HEK293 (cell line): ENCODE measurements around the gene KCTD15.

Experiments used
- CTCF ChIA-PET: fragments of 350-600 bp; formaldehyde crosslinking; extraction: SDS; loops from one replicate; lab custom pipeline; 2021; ENCODE audit warnings: antibody characterized with exemption; lab: Yijun Ruan, JAX
- POLR2A ChIA-PET: fragments of 300-600 bp; formaldehyde crosslinking; extraction: SDS; loops from one replicate; lab custom pipeline; 2020; ENCODE audit warnings: antibody characterized with exemption, inconsistent platforms; lab: Yijun Ruan, JAX
- H3K27ac ChIP-seq: fragments of 200-500 bp; sonication (Bioruptor generic); 2 replicates; pipeline ENCODE4 v1.5.1; 2014; ENCODE audit warnings: low read depth, low read length, control low read depth, inconsistent platforms; ENCODE audit errors: extremely low read depth
- H3K36me3 ChIP-seq, 2 experiments: fragments of 200-500 bp in 1 of 2; sonication (Bioruptor generic) in 1 of 2; 1 replicate in 1 of 2; 2 replicates in 1 of 2; pipeline ENCODE4 v1.5.1; 2014 to 2017; ENCODE audit warnings: inconsistent platforms in 2 of 2, low read length in 2 of 2; ENCODE audit not compliant: control insufficient read depth in 2 of 2, insufficient read depth in 1 of 2
- H3K4me1 ChIP-seq: fragments of 200-500 bp; sonication (Bioruptor generic); 2 replicates; pipeline ENCODE4 v1.5.1; 2014; ENCODE audit warnings: mild to moderate bottlenecking, low read length, inconsistent platforms; ENCODE audit not compliant: control insufficient read depth, insufficient read depth
- H3K4me3 ChIP-seq: 2 replicates; pipeline ENCODE4 v1.5.1; 2011; ENCODE audit warnings: low read depth, mild to moderate bottlenecking, control low read depth, low read length, moderate library complexity
- H3K9me3 ChIP-seq: fragments of 200-500 bp; sonication (Bioruptor generic); 2 replicates; pipeline ENCODE4 v1.5.1; 2014; ENCODE audit warnings: low read depth, low read length, inconsistent platforms; ENCODE audit not compliant: control insufficient read depth, insufficient read depth
- GFI1B ChIP-seq: fragments of 450-650 bp; formaldehyde crosslinking; IDR thresholded peaks from 2 replicates; pipeline ENCODE4 v1.5.1; 2016; ENCODE audit warnings: missing biosample characterization, missing genetic modification characterization
- KLF10 ChIP-seq: fragments of 450-650 bp; IDR thresholded peaks from 2 replicates; pipeline ENCODE4 v1.5.1; 2018; ENCODE audit warnings: missing biosample characterization, mild to moderate bottlenecking, missing genetic modification characterization
- KLF16 ChIP-seq: fragments of 450-650 bp; formaldehyde crosslinking; IDR thresholded peaks from 2 replicates; pipeline ENCODE4 v1.5.1; 2017; ENCODE audit warnings: missing biosample characterization, missing genetic modification characterization
- KLF17 ChIP-seq: fragments of 450-650 bp; formaldehyde crosslinking; IDR thresholded peaks from 2 replicates; pipeline ENCODE4 v1.5.1; 2016; ENCODE audit warnings: missing biosample characterization, missing genetic modification characterization
- KLF8 ChIP-seq: fragments of 450-650 bp; formaldehyde crosslinking; IDR thresholded peaks from 2 replicates; pipeline ENCODE4 v1.5.1; 2016; ENCODE audit warnings: missing biosample characterization, missing genetic modification characterization
- REPIN1 ChIP-seq: fragments of 450-650 bp; formaldehyde crosslinking; IDR thresholded peaks from 2 replicates; pipeline ENCODE4 v1.5.1; 2017; ENCODE audit warnings: missing biosample characterization, missing genetic modification characterization, low read depth
- YY1 ChIP-seq: fragments of 450-650 bp; formaldehyde crosslinking; IDR thresholded peaks from 2 replicates; pipeline ENCODE4 v1.5.1; 2018; ENCODE audit warnings: missing biosample characterization, missing genetic modification characterization
- ZNF114 ChIP-seq: fragments of 450-650 bp; formaldehyde crosslinking; IDR thresholded peaks from 2 replicates; pipeline ENCODE4 v1.5.0; 2017; ENCODE audit warnings: missing biosample characterization, missing genetic modification characterization
- ZNF202 ChIP-seq: fragments of 450-650 bp; formaldehyde crosslinking; IDR thresholded peaks from 2 replicates; pipeline ENCODE4 v1.5.1; 2016; ENCODE audit warnings: missing biosample characterization, missing genetic modification characterization, borderline replicate concordance
- ZNF274 ChIP-seq, 2 experiments: fragments of 200-500 bp in 1 of 2; fragments of 450-650 bp in 1 of 2; sonication (Bioruptor generic) in 1 of 2; formaldehyde crosslinking in 1 of 2; IDR thresholded peaks; 2 replicates each; pipeline versions ENCODE4 v1.5.1 to v1.6.1; 2014 to 2016; ENCODE audit warnings: borderline replicate concordance in 1 of 2, inconsistent platforms in 1 of 2, low read length in 1 of 2, missing biosample characterization in 1 of 2, missing genetic modification characterization in 1 of 2
- ZNF398 ChIP-seq: fragments of 450-650 bp; formaldehyde crosslinking; IDR thresholded peaks from 2 replicates; pipeline ENCODE4 v1.5.1; 2017; ENCODE audit warnings: missing biosample characterization, missing genetic modification characterization
- ZNF704 ChIP-seq: fragments of 450-650 bp; formaldehyde crosslinking; IDR thresholded peaks from 2 replicates; pipeline ENCODE4 v1.5.1; 2016; ENCODE audit warnings: missing biosample characterization, missing genetic modification characterization
- ZNF768 ChIP-seq: fragments of 450-650 bp; formaldehyde crosslinking; IDR thresholded peaks from 2 replicates; pipeline ENCODE4 v1.5.1; 2018; ENCODE audit warnings: missing biosample characterization, mild to moderate bottlenecking, missing genetic modification characterization
- ZNF785 ChIP-seq: fragments of 450-650 bp; formaldehyde crosslinking; IDR thresholded peaks from 2 replicates; pipeline ENCODE4 v1.5.1; 2016; ENCODE audit warnings: missing biosample characterization, missing genetic modification characterization
- ZSCAN23 ChIP-seq: fragments of 450-650 bp; formaldehyde crosslinking; IDR thresholded peaks from 2 replicates; pipeline ENCODE4 v1.5.1; 2016; ENCODE audit warnings: missing biosample characterization, missing genetic modification characterization
- TF ChIP-seq, protein P1 (sequence below): fragments of 450-650 bp; formaldehyde crosslinking; IDR thresholded peaks from 2 replicates; pipeline ENCODE4 v1.5.1; 2016; ENCODE audit warnings: missing biosample characterization, missing genetic modification characterization, low read depth
- TF ChIP-seq, protein P2 (sequence below): fragments of 450-650 bp; formaldehyde crosslinking; IDR thresholded peaks from 2 replicates; pipeline ENCODE4 v1.5.1; 2017; ENCODE audit warnings: missing biosample characterization, missing genetic modification characterization
- TF ChIP-seq, protein P3 (sequence below): fragments of 450-650 bp; formaldehyde crosslinking; IDR thresholded peaks from 2 replicates; pipeline ENCODE4 v1.5.1; 2017; ENCODE audit warnings: missing biosample characterization, mild to moderate bottlenecking, missing genetic modification characterization, moderate library complexity
- TF ChIP-seq, protein P4 (sequence below): fragments of 450-650 bp; formaldehyde crosslinking; IDR thresholded peaks from 2 replicates; pipeline ENCODE4 v1.5.1; 2016; ENCODE audit warnings: missing biosample characterization, missing genetic modification characterization, low read depth
- TF ChIP-seq, protein P5 (sequence below): fragments of 450-650 bp; formaldehyde crosslinking; conservative IDR thresholded peaks from 2 replicates; pipeline ENCODE4 v1.5.1; 2016; ENCODE audit warnings: low read depth, missing biosample characterization, missing genetic modification characterization

Gene KCTD15

DNA sequence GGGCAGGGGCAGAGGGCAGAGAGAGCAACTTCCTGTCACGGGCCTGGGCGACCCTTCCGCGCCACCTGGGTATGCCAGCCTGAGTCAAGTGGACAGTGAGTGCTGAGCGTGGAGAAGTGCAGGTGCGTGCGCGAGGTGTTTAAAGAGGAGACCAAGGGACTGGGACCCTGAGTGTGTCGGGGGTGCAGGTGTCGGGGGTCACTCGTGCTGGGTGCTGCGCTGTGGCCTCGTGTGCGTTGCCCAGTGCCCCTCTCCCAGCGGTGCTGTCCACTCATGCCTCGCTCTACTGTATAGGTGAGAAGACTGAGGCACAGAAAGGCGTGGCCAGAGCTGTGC is 18.9 kb upstream of the KCTD15 start:
- Histone ChIP-seq H3K4me1 (peaks cover 4% of the 10 kb centered on the region), H3K9me3 (no peaks in the 10 kb centered on the region), H3K27ac (no peak overlapping the region), H3K4me3 (no peak overlapping the region), H3K36me3 (peaks cover 0 to under 1% of the 10 kb centered on the region in 2 experiments; a peak in 1 of 3 replicates)
- CTCF ChIA-PET, result interaction anchor here (0.5 to 11.3 kb wide), 166 partner anchors 9 to 1649 kb away, joined by 3 to 341 read pairs (median 5); partner anchors contain the start of gene KCTD15
- POLR2A ChIA-PET, result interaction anchor here (0.5 to 1.7 kb wide), 9 partner anchors 17 to 666 kb away, joined by 3 to 16 read pairs (median 4); partner anchors contain the start of gene KCTD15
- TF ChIP-seq, protein P1, sequence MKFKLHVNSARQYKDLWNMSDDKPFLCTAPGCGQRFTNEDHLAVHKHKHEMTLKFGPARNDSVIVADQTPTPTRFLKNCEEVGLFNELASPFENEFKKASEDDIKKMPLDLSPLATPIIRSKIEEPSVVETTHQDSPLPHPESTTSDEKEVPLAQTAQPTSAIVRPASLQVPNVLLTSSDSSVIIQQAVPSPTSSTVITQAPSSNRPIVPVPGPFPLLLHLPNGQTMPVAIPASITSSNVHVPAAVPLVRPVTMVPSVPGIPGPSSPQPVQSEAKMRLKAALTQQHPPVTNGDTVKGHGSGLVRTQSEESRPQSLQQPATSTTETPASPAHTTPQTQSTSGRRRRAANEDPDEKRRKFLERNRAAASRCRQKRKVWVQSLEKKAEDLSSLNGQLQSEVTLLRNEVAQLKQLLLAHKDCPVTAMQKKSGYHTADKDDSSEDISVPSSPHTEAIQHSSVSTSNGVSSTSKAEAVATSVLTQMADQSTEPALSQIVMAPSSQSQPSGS (tag by site-specific recombination), result no peak
- no peak for TF ChIP-seq ZNF398 (tag by site-specific recombination)
- TF ChIP-seq YY1 (tag by site-specific recombination), result no peak
- TF ChIP-seq GFI1B (tag by site-specific recombination), result no peak; the same call in 1 of the 2 replicates
- TF ChIP-seq, protein P2, sequence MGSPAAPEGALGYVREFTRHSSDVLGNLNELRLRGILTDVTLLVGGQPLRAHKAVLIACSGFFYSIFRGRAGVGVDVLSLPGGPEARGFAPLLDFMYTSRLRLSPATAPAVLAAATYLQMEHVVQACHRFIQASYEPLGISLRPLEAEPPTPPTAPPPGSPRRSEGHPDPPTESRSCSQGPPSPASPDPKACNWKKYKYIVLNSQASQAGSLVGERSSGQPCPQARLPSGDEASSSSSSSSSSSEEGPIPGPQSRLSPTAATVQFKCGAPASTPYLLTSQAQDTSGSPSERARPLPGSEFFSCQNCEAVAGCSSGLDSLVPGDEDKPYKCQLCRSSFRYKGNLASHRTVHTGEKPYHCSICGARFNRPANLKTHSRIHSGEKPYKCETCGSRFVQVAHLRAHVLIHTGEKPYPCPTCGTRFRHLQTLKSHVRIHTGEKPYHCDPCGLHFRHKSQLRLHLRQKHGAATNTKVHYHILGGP (tag by site-specific recombination), result 0 out of 2 replicates have a peak, but pooled peaks have one; percentile 9
- TF ChIP-seq ZNF768 (tag by site-specific recombination), result no peak
- no peak for TF ChIP-seq ZNF274 (IDR thresholded peaks at IDR 0.05; ENCODE audit: low read length)
- TF ChIP-seq ZNF274 (tag by site-specific recombination; IDR thresholded peaks at IDR 0.05; ENCODE audit: borderline replicate concordance), result no peak
- no peak for TF ChIP-seq KLF17 (tag by site-specific recombination)
- TF ChIP-seq KLF8 (tag by site-specific recombination), result no peak
- TF ChIP-seq ZSCAN23, result no peak
- TF ChIP-seq ZNF114 (tag by site-specific recombination), result no peak
- no peak for TF ChIP-seq ZNF704 (tag by site-specific recombination)
- TF ChIP-seq, protein P3, sequence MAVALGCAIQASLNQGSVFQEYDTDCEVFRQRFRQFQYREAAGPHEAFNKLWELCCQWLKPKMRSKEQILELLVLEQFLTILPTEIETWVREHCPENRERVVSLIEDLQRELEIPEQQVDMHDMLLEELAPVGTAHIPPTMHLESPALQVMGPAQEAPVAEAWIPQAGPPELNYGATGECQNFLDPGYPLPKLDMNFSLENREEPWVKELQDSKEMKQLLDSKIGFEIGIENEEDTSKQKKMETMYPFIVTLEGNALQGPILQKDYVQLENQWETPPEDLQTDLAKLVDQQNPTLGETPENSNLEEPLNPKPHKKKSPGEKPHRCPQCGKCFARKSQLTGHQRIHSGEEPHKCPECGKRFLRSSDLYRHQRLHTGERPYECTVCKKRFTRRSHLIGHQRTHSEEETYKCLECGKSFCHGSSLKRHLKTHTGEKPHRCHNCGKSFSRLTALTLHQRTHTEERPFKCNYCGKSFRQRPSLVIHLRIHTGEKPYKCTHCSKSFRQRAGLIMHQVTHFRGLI (tag by site-specific recombination), result no peak
- TF ChIP-seq KLF10 (tag by site-specific recombination), result no peak
- no peak for TF ChIP-seq KLF16
- no peak for TF ChIP-seq ZNF202 (tag by site-specific recombination)
- TF ChIP-seq, protein P4, sequence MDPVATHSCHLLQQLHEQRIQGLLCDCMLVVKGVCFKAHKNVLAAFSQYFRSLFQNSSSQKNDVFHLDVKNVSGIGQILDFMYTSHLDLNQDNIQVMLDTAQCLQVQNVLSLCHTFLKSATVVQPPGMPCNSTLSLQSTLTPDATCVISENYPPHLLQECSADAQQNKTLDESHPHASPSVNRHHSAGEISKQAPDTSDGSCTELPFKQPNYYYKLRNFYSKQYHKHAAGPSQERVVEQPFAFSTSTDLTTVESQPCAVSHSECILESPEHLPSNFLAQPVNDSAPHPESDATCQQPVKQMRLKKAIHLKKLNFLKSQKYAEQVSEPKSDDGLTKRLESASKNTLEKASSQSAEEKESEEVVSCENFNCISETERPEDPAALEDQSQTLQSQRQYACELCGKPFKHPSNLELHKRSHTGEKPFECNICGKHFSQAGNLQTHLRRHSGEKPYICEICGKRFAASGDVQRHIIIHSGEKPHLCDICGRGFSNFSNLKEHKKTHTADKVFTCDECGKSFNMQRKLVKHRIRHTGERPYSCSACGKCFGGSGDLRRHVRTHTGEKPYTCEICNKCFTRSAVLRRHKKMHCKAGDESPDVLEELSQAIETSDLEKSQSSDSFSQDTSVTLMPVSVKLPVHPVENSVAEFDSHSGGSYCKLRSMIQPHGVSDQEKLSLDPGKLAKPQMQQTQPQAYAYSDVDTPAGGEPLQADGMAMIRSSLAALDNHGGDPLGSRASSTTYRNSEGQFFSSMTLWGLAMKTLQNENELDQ (tag by site-specific recombination), result no peak
- TF ChIP-seq ZNF785, result peak; percentile 59; the same call in 1 of the 2 replicates
- TF ChIP-seq REPIN1, result no peak
- TF ChIP-seq, protein P5, sequence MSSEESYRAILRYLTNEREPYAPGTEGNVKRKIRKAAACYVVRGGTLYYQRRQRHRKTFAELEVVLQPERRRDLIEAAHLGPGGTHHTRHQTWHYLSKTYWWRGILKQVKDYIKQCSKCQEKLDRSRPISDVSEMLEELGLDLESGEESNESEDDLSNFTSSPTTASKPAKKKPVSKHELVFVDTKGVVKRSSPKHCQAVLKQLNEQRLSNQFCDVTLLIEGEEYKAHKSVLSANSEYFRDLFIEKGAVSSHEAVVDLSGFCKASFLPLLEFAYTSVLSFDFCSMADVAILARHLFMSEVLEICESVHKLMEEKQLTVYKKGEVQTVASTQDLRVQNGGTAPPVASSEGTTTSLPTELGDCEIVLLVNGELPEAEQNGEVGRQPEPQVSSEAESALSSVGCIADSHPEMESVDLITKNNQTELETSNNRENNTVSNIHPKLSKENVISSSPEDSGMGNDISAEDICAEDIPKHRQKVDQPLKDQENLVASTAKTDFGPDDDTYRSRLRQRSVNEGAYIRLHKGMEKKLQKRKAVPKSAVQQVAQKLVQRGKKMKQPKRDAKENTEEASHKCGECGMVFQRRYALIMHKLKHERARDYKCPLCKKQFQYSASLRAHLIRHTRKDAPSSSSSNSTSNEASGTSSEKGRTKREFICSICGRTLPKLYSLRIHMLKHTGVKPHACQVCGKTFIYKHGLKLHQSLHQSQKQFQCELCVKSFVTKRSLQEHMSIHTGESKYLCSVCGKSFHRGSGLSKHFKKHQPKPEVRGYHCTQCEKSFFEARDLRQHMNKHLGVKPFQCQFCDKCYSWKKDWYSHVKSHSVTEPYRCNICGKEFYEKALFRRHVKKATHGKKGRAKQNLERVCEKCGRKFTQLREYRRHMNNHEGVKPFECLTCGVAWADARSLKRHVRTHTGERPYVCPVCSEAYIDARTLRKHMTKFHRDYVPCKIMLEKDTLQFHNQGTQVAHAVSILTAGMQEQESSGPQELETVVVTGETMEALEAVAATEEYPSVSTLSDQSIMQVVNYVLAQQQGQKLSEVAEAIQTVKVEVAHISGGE (tag by site-specific recombination), result no peak
